ENCODE measurements around the gene ITGAE. TPM values are rescaled to one million over a fixed set of nuclear protein-coding genes. Genes with fewer than 3 reads are reported as not detected.

Gene ITGAE
- total RNA-seq, 1 experiment from 2014 or later = 20.9 TPM

DNA sequence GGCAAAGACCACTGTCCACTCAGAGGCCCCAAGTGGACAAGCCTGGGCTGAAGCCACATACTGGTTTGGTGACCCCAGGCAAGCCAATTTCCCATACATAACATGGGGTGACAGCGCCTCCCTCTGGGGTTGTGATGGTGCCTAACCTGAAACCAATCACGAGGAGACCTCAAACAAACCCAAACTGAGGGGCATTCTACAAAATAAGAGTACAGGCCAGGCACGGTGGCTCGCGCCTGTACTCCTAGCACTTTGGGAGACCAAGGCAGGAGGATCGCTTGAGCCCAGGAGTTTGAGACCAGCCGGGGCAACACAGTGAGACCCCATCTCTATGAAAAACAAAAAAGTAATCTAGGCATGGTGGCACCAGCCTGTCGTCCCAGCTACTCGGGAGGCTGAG is 108.6 kb downstream of the ITGAE start:
- ATAC-seq (no peak), DNase-seq (ENCODE audit: low read depth, low spot score) (no peak)
- no peak; the same call in 1 of the 2 replicates for TF ChIP-seq CTCF (IDR thresholded peaks at IDR 0.05)
- no peak for TF ChIP-seq REST (IDR thresholded peaks at IDR 0.05; ENCODE audit: insufficient read depth in 1 of 2, low read depth in 2 of 2, low read length in 1 of 2)
- Histone ChIP-seq H3K27ac (ENCODE audit: low read length) (no peak overlapping the region), H3K4me3 (ENCODE audit: low read depth in 2 of 2, low read length in 2 of 2) (no peak overlapping the region), H3K9me3 (ENCODE audit: control insufficient read depth, insufficient read depth, low read depth, low read length) (no peaks in the 10 kb centered on the region), H3K36me3 (ENCODE audit: control insufficient read depth, insufficient read depth, low read length) (no peaks in the 10 kb centered on the region), H3K4me1 (ENCODE audit: control insufficient read depth, insufficient read depth, low read length) (peaks cover 4% of the 10 kb centered on the region), H3K27me3 (ENCODE audit: control insufficient read depth, insufficient read depth, low read length) (no peaks in the 10 kb centered on the region)
- ChIA-PET POLR2A (no interaction called here), CTCF (interaction anchor here (0.7 kb wide), 1 partner anchor 401 kb away, joined by 3 read pairs; no protein-coding TSS in a partner anchor)
- BruUV-seq (replicated peaks) = no TSS peak
- intact Hi-C loops (cut with micrococcal nuclease; ENCODE audit: unreplicated experiment) (no loop called here), in situ Hi-C loops (cut with HindIII; ENCODE audit: low pct_unique_long_range_greater_than_20kb, low sequenced_read_pairs) (no loop called here)

- ChIA-PET CTCF (no interaction called here), POLR2A (no interaction called here)
- Histone ChIP-seq H3K9me3 (ENCODE audit: control insufficient read depth, insufficient read depth, low read depth, low read length) (no peaks in the 10 kb centered on the region), H3K4me1 (ENCODE audit: control insufficient read depth, insufficient read depth, low read length) (peaks cover 4% of the 10 kb centered on the region), H3K4me3 (ENCODE audit: low read depth in 2 of 2, low read length in 2 of 2) (no peak overlapping the region), H3K27me3 (ENCODE audit: control insufficient read depth, insufficient read depth, low read length) (no peaks in the 10 kb centered on the region), H3K27ac (ENCODE audit: low read length) (no peak overlapping the region), H3K36me3 (ENCODE audit: control insufficient read depth, insufficient read depth, low read length) (no peaks in the 10 kb centered on the region)
- intact Hi-C loops (cut with micrococcal nuclease; ENCODE audit: unreplicated experiment) (no loop called here), in situ Hi-C loops (cut with HindIII; ENCODE audit: low pct_unique_long_range_greater_than_20kb, low sequenced_read_pairs) (no loop called here)
- no TSS peak for BruUV-seq (replicated peaks)
- TF ChIP-seq TCF7L2 (IDR thresholded peaks at IDR 0.05; ENCODE audit: low read depth, low read length) (no peak), CTCF (IDR thresholded peaks at IDR 0.05) (no peak), SIN3A (IDR thresholded peaks at IDR 0.05; ENCODE audit: borderline replicate concordance, insufficient read depth, low read depth, low read length) (no peak), REST (IDR thresholded peaks at IDR 0.05; ENCODE audit: insufficient read depth in 1 of 2, low read depth in 2 of 2, low read length in 1 of 2) (no peak), POLR2AphosphoS5 (IDR thresholded peaks at IDR 0.05; ENCODE audit: low read depth, low read length) (no peak)
- DNase-seq (ENCODE audit: low read depth, low spot score) (no peak), ATAC-seq (no peak)
Measured at GRCh38 chr17:3691617-3692067, 109.3 kb downstream of the ITGAE start.

Data from Panc1 (cell line).